NCI-H524 treated with DMSO at 0.1 percent for 48 hours (cell line): ENCODE results near the gene JAKMIP1.

Experiments used
- DNase-seq: peaks from one replicate; lab custom pipeline; 2025; lab: John Stamatoyannopoulos, UW

The JAKMIP1 gene

GRCh38 chr4:6065166-6065565 is 135.2 kb downstream of the JAKMIP1 start:
- DNase-seq: no peak

GRCh38 chr4:6064383-6064782 is 136.0 kb downstream of the JAKMIP1 start:
- DNase-seq: no peak

GRCh38 chr4:6063684-6064083 is 136.7 kb downstream of the JAKMIP1 start:
- no peak for DNase-seq

GRCh38 chr4:6062133-6062532 is 138.2 kb downstream of the JAKMIP1 start:
- DNase-seq: no peak

- no peak for DNase-seq
Observed at GRCh38 chr4:6059375-6059805, 141.0 kb downstream of the JAKMIP1 start.

GRCh38 chr4:6058531-6059374 is 141.6 kb downstream of the JAKMIP1 start:
- no peak for DNase-seq

GRCh38 chr4:6056976-6057766 is 143.2 kb downstream of the JAKMIP1 start:
- no peak for DNase-seq

- no peak for DNase-seq
Observed at GRCh38 chr4:6055436-6055835, 144.9 kb downstream of the JAKMIP1 start.

GRCh38 chr4:6055030-6055429 is 145.3 kb downstream of the JAKMIP1 start:
- no peak for DNase-seq

- DNase-seq: no peak
Observed at GRCh38 chr4:6054162-6054922, 146.0 kb downstream of the JAKMIP1 start.

GRCh38 chr4:6052679-6053078 is 147.7 kb downstream of the JAKMIP1 start:
- no peak for DNase-seq

GRCh38 chr4:6050551-6050950 is 149.8 kb downstream of the JAKMIP1 start:
- no peak for DNase-seq

GRCh38 chr4:6049985-6050384 is 150.4 kb downstream of the JAKMIP1 start:
- no peak for DNase-seq

GRCh38 chr4:6049278-6049677 is 151.1 kb downstream of the JAKMIP1 start:
- no peak for DNase-seq

- DNase-seq: no peak
Observed at GRCh38 chr4:6048537-6048936, 151.8 kb downstream of the JAKMIP1 start.

- no peak for DNase-seq
Observed at GRCh38 chr4:6047130-6047673, 153.1 kb downstream of the JAKMIP1 start.

GRCh38 chr4:6046526-6047129 is 153.7 kb downstream of the JAKMIP1 start:
- no peak for DNase-seq

GRCh38 chr4:6044805-6045204 is 155.5 kb downstream of the JAKMIP1 start:
- DNase-seq: no peak

- DNase-seq: no peak
Observed at GRCh38 chr4:6044276-6044675, 156.1 kb downstream of the JAKMIP1 start.

GRCh38 chr4:6043843-6044242 is 156.5 kb downstream of the JAKMIP1 start:
- DNase-seq: no peak

- no peak for DNase-seq
Observed at GRCh38 chr4:6043188-6043587, 157.2 kb downstream of the JAKMIP1 start.
